MCF 10A (cell line): ENCODE data around the gene AKAP8L. TPM values are rescaled to one million over a fixed set of nuclear protein-coding genes. Genes with fewer than 3 reads are reported as not detected.

Experiments
- Bru-seq: library from RNA; stranded (reverse); fragments of 400-500 nt; gene quantifications from one replicate; lab custom pipeline; 2021; lab: Mats Ljungman, UMichigan
- BruChase-seq, 2 experiments: library from RNA; stranded (reverse); fragments of 400-500 nt; gene quantifications; one replicate each; lab custom pipeline; 2021; lab: Mats Ljungman, UMichigan
- BruUV-seq: library from RNA; stranded (reverse); fragments of 400-500 nt; replicated peaks from 2 replicates; lab custom pipeline; 2021; lab: Mats Ljungman, UMichigan
- CTCF ChIA-PET: fragments of 300-600 bp; sonication (Branson Sonifier 250); formaldehyde crosslinking; extraction: SDS; loops from one replicate; lab custom pipeline; 2021; ENCODE audit warnings: antibody characterized with exemption, inconsistent platforms; lab: Yijun Ruan, JAX
- POLR2A ChIA-PET: fragments of 300-600, 350-650 bp; sonication (Branson Sonifier 250); formaldehyde crosslinking; extraction: SDS; loops from one replicate; lab custom pipeline; 2020; ENCODE audit warnings: antibody characterized with exemption, inconsistent platforms; lab: Yijun Ruan, JAX
- DNase-seq: peaks from one replicate; pipeline ENCODE4 v3.0.0-alpha.2; 2018; ENCODE audit not compliant: unreplicated experiment
- H3K27ac Mint-ChIP-seq: one replicate; pipeline ENCODE4 v1.8.0; 2022; ENCODE audit warnings: mild to moderate bottlenecking, low read depth, mixed read lengths; ENCODE audit not compliant: unreplicated experiment
- H3K27me3 Mint-ChIP-seq: one replicate; pipeline ENCODE4 v1.8.0; 2022; ENCODE audit warnings: mixed read lengths; ENCODE audit not compliant: insufficient read depth, unreplicated experiment
- H3K36me3 Mint-ChIP-seq: one replicate; pipeline ENCODE4 v1.8.0; 2022; ENCODE audit warnings: mild to moderate bottlenecking, moderate library complexity, mixed read lengths; ENCODE audit not compliant: insufficient read depth, unreplicated experiment
- H3K4me1 Mint-ChIP-seq: one replicate; pipeline ENCODE4 v1.8.0; 2022; ENCODE audit warnings: mixed read lengths; ENCODE audit not compliant: insufficient read depth, unreplicated experiment
- H3K4me3 Mint-ChIP-seq: one replicate; pipeline ENCODE4 v1.8.0; 2022; ENCODE audit warnings: mild to moderate bottlenecking, moderate library complexity, mixed read lengths; ENCODE audit not compliant: unreplicated experiment
- H3K9me3 Mint-ChIP-seq: one replicate; pipeline ENCODE4 v1.8.0; 2022; ENCODE audit warnings: mixed read lengths; ENCODE audit not compliant: unreplicated experiment
- CTCF ChIP-seq: fragments of 200-600 bp; IDR thresholded peaks from one replicate; pipeline ENCODE4 v1.8.0; 2022; ENCODE audit warnings: antibody characterized with exemption, mild to moderate bottlenecking; ENCODE audit not compliant: unreplicated experiment
- intact Hi-C: fragments of 100-400 bp; cut with micrococcal nuclease; formaldehyde crosslinking; loops from 2 replicates; pipeline ENCODE4 v1.14.1; 2022
- long read RNA-seq: library from polyadenylated mRNA; stranded (forward); transcript quantifications from one replicate; pipeline ENCODE4 v2.0.0, GENCODE V29; 2022
- total RNA-seq: library from RNA; stranded (reverse); gene quantifications from 2 replicates; pipeline ENCODE4 v1.2.3, GENCODE V29; 2022

The AKAP8L gene
- 84.7 and 89.0 TPM in 2 replicates for total RNA-seq
- percentile 75 among the genes with signal in this experiment for Bru-seq, nascent RNA
- BruChase-seq, experiment 1, labeled RNA remaining after a 6-hour chase, result percentile 82 among the genes with signal in this experiment
- BruChase-seq, experiment 2, labeled RNA remaining after a 2-hour chase, result percentile 77 among the genes with signal in this experiment
- long read RNA-seq, transcript AKAP8L-201 (14 exons, 2,146 nt), result major isoform, 56 of 125 reads
- long read RNA-seq, partial matches to known transcripts, result 11 of 125 reads
- long read RNA-seq, other reads (novel, unspliced or antisense), result 55 of 125 reads

- Mint-ChIP-seq H3K27me3 (no peaks in the 10 kb centered on the region), H3K36me3 (peaks cover 62% of the 10 kb centered on the region), H3K4me3 (peak within 1 kb of the TSS; percentile 95), H3K4me1 (peaks cover 19% of the 10 kb centered on the region), H3K27ac (peak within 1 kb of the TSS; percentile 97), H3K9me3 (no peaks in the 10 kb centered on the region)
- DNase-seq, result peak; percentile 100
- POLR2A ChIA-PET, result interaction anchor here (0.6 to 6.2 kb wide), 25 partner anchors 9 to 326 kb away, joined by 3 to 108 read pairs (median 4); partner anchors contain the start of gene AKAP8
- TF ChIP-seq CTCF, result peak; percentile 43
- CTCF ChIA-PET, result interaction anchor here (0.6 to 3.5 kb wide), 17 partner anchors 10 to 647 kb away, joined by 3 to 30 read pairs (median 4); no protein-coding TSS in a partner anchor
- intact Hi-C loops, result loop anchor here (1.0 to 5.0 kb wide), 3 partner anchors 40 to 241 kb away; partner anchors contain the start of gene AKAP8
- BruUV-seq, result no TSS peak
Observed at GRCh38 chr19:15418579-15419412, at the start of gene AKAP8L. AKAP8L (minus strand) TSS chr19:15418988; CDS start chr19:15418923, 65 bp downstream.

- Mint-ChIP-seq H3K27ac (peak overlapping the region; percentile 36), H3K27me3 (peaks cover 11% of the 10 kb centered on the region), H3K9me3 (no peaks in the 10 kb centered on the region), H3K4me1 (no peaks in the 10 kb centered on the region), H3K4me3 (no peak overlapping the region), H3K36me3 (no peaks in the 10 kb centered on the region)
- BruUV-seq, result no TSS peak
- CTCF ChIA-PET, result interaction anchor here (0.6 to 1.2 kb wide), 4 partner anchors 12 to 465 kb away, joined by 3 to 6 read pairs (median 4); no protein-coding TSS in a partner anchor
- POLR2A ChIA-PET, result interaction anchor here (0.8 kb wide), 1 partner anchor 13 kb away, joined by 3 read pairs; no protein-coding TSS in a partner anchor
- no peak for TF ChIP-seq CTCF
- intact Hi-C loops, result no loop called here
- no peak for DNase-seq
Observed at GRCh38 chr19:15467734-15468214, 49.0 kb upstream of the AKAP8L start.

GRCh38 chr19:15466851-15467733 is 48.3 kb upstream of the AKAP8L start:
- intact Hi-C loops, result no loop called here
- ChIA-PET POLR2A (no interaction called here), CTCF (interaction anchor here (0.6 to 1.2 kb wide), 4 partner anchors 11 to 264 kb away, joined by 3 to 6 read pairs (median 4); no protein-coding TSS in a partner anchor)
- peak overlapping the region; percentile 36 for H3K27ac Mint-ChIP-seq
- no peaks in the 10 kb centered on the region for H3K4me1 Mint-ChIP-seq
- no peaks in the 10 kb centered on the region for H3K9me3 Mint-ChIP-seq
- H3K36me3 Mint-ChIP-seq, result no peaks in the 10 kb centered on the region
- no peak overlapping the region for H3K4me3 Mint-ChIP-seq
- DNase-seq, result no peak
- TF ChIP-seq CTCF, result no peak
- no TSS peak for BruUV-seq
- H3K27me3 Mint-ChIP-seq, result peaks cover 11% of the 10 kb centered on the region
